AG04449 (cell line): ENCODE results near the gene RTF2.

Experiments used
- CTCF ChIA-PET: fragments of 350-600 bp; formaldehyde crosslinking; extraction: SDS; loops from one replicate; lab custom pipeline; 2021; ENCODE audit warnings: antibody characterized with exemption; lab: Yijun Ruan, JAX
- POLR2A ChIA-PET: fragments of 400-600, 350-600 bp; formaldehyde crosslinking; extraction: SDS; loops from one replicate; lab custom pipeline; 2020; ENCODE audit warnings: antibody characterized with exemption, inconsistent platforms; lab: Yijun Ruan, JAX
- DNase-seq: peaks from one replicate; pipeline ENCODE4 v3.0.0-alpha.2; 2010; ENCODE audit warnings: low read depth, low spot score
- H3K4me3 ChIP-seq: 2 replicates; pipeline ENCODE4 v1.5.1; 2011; ENCODE audit warnings: low read depth, mild to moderate bottlenecking, control low read depth, low read length
- CTCF ChIP-seq: IDR thresholded peaks from one replicate; pipeline ENCODE4 v1.5.1; 2011; ENCODE audit warnings: mild to moderate bottlenecking, moderate library complexity, low read length, control low read depth, inconsistent platforms; ENCODE audit not compliant: insufficient read depth; ENCODE audit errors: missing control alignments

The RTF2 gene

DNA sequence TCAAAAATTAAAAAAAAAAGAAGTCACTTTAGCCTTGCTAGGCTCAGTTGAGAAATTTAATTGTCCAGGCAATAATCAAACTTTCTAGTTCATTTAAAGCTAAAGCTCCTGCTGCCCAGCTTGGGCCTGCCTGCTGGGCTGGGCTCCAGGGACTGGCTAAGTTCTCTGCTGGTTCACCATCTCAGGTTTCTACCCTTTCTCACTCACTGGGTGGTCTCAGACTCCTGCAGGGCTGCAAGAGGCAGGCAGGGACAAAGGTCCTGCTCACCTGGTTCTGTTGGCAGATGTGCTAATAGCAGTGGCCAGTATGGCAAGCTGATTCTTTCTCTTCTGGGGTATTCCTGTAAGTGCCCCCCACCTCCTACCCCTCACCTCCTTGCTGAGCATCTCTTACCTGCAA is 21.2 kb upstream of the RTF2 start:
- no peak overlapping the region for H3K4me3 ChIP-seq
- POLR2A ChIA-PET: no interaction called here
- CTCF ChIA-PET: interaction anchor here (0.7 kb wide), 2 partner anchors 16 to 46 kb away, joined by 3 to 4 read pairs; no protein-coding TSS in a partner anchor
- no peak for DNase-seq
- no peak for TF ChIP-seq CTCF

GRCh38 chr20:56449459-56449858 is 19.0 kb upstream of the RTF2 start:
- TF ChIP-seq CTCF: no peak
- no peak overlapping the region for H3K4me3 ChIP-seq
- ChIA-PET CTCF (interaction anchor here (1.1 kb wide), 1 partner anchor 49 kb away, joined by 3 read pairs; no protein-coding TSS in a partner anchor), POLR2A (no interaction called here)
- no peak for DNase-seq

DNA sequence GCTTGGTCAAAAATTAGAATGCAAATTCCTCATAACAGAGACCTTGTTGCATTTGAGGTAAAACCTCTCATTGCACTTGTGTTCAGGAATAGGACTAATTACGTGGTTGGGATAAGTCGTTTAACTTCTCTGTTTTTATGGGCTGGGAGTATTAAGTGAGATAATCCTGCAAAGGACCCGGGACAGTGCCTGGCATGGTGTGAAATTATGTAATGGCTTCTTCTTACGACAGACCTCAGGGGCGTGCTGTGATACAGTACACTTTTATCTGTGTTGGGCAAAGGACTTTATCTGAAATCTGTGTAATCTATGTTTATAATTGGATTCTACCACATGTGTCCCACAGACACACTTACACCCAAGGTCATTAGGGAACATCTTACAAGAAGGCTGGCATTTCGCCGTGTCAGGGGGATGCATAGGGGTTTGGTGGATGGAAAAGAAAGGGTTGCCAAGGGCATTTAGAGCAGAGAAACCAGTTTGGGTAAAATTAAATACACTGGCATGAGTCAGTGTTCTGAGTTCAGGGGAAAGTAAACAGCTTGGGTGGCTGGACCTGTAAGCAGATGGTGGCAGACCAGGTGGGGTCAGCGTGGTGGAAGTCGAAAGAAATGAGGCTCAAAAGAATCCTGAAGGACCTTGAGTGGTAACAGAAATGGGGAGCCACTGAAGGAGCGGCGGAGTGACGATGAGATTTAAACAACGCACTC is 17.2 kb upstream of the RTF2 start:
- no peak for TF ChIP-seq CTCF
- no peak for DNase-seq
- no peak overlapping the region for H3K4me3 ChIP-seq
- ChIA-PET CTCF (no interaction called here), POLR2A (no interaction called here)

GRCh38 chr20:56453352-56453751 is 15.1 kb upstream of the RTF2 start:
- CTCF ChIA-PET: interaction anchor here (1.1 kb wide), 1 partner anchor 55 kb away, joined by 3 read pairs; no protein-coding TSS in a partner anchor
- no peak overlapping the region for H3K4me3 ChIP-seq
- POLR2A ChIA-PET: interaction anchor here (1.4 kb wide), 1 partner anchor 13 kb away, joined by 5 read pairs; no protein-coding TSS in a partner anchor
- TF ChIP-seq CTCF: no peak
- DNase-seq: no peak

GRCh38 chr20:56454754-56455153 is 13.7 kb upstream of the RTF2 start:
- POLR2A ChIA-PET: no interaction called here
- CTCF ChIA-PET: no interaction called here
- TF ChIP-seq CTCF: no peak
- no peak for DNase-seq
- H3K4me3 ChIP-seq: no peak overlapping the region

- CTCF ChIA-PET: interaction anchor here (0.9 to 1.4 kb wide), 3 partner anchors 9 to 19 kb away, joined by 3 read pairs; no protein-coding TSS in a partner anchor
- no peak overlapping the region for H3K4me3 ChIP-seq
- no peak for TF ChIP-seq CTCF
- no peak for DNase-seq
- POLR2A ChIA-PET: no interaction called here
Measured at GRCh38 chr20:56458206-56458821, 10.1 kb upstream of the RTF2 start.
